Measurements from ENCODE around the gene OXLD1. TPM values are rescaled to one million over a fixed set of nuclear protein-coding genes. Genes with fewer than 3 reads are reported as not detected.

OXLD1 gene
- total RNA-seq, 1 donor from 2014 or later = 45.1 TPM

DNA sequence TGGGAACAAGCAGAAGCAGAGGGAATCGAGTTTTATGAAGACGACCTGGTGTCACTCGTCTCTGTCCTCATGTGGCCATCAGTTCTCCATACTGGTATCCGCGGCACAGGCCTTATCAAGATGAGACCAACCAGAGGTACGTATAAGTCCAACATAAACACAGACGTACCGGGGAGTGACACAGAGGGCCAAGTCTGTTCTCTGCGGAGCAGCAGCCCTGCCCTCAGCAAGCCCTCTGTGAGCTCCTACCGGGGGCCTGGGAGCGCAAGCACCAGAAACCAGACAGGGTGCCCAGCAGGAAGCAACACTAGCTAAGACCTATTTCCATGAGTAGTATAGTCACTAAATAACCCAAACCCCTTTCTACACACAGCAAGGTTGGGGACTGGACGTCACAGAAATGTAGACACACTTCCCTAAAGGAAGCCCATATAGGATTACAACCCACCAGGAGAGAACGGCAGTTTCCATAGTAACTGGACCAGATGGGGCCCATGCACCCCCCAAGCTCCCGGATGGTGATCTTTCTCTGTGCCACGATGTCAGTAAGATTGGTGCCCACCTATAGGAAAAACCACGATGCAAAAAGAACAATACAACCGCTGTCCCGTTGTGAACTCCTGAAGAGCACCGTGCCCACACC is 16.3 kb upstream of the OXLD1 start:
- peak; percentile 19 for DNase-seq

DNA sequence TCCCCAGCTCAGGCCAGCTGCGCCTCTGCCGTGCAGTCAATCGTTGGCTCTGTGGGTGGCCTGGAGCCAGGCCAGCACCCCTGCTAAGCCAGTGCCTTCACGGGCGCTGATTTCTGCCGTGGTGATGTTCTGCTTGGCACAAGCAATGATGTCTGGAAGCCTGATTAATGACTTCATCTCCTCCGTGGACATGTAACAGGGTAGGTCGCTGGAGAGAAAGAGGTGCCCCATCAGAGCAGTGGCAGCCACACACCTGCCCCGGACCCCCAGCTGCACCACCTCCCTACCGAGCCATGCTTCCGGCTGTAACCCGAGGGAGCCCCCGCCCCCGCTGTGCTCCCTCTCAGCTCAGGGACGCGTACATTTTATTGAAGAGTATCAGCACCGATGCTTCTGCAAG is 15.3 kb upstream of the OXLD1 start:
- DNase-seq = no peak

DNA sequence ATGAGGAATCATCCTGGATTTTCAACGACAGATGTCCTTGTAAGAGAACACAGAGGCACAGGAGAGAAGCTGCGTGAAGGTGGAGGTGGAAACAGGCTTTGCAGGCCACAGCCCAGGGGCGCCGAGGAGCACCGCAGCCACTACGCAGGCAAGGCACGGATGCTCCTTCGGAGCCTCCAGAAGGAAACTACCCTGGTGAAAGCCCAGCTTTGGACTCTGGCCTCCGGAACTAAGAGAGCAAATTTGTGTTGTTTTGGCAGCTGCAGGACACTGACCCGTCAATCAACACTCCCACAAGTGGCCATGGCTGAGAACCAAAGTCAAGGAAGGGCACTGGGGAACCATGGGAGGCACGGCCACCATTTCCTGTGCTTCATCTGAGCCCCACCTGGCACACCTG is 13.7 kb upstream of the OXLD1 start:
- no peak for DNase-seq

DNA sequence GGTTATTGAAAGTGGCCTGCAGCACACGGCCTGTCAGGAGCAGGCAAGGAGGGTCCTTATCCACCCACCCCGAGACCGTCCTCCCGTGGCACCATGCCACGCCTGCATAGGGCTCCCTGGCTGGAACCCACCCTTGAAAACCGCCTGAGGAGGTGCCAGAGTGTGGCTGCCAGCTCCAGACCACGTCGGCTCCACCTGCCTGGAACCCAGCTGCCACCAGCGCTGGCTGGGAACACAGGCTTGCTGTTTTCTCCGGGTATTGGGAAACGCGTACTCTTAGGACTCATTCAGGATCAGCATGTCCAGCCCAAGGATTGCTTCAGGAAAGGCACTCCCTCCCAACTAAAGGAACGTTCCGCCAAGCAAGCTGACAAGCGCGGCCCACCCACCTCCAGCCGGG is 10.5 kb upstream of the OXLD1 start:
- no peak for DNase-seq

DNA sequence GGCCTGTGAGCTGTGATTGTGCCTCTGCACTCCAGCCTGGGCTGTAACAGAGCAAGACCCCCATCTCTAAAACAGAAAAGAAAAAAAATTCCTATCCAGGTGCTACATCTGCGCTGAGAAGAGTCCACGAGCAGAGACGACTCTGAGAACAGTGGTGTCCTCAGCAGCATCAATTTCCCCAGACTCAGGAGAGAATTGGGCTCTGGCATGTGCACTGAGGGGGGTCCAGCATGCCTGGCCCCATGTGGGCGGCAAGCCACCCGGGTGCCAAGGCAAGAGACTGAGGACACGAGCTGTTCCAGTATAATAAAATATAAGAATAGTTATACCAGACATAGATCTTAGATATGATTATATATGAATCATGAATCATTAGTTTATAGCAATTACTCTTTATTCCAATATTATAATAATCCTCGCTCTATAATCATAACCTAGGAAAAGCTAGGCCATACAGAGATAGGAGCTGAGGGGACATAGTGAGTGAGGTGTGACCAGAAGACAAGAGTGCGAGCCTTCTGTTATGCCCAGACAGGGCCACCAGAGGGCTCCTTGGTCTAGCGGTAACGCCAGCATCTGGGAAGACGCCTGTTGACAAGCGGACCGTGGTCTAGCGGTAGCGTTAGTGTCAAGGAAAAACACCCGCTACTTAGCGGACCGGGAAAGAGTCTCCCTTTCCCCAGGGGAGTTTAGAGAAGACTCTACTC is 9.3 kb upstream of the OXLD1 start:
- peak; percentile 53 for DNase-seq

DNA sequence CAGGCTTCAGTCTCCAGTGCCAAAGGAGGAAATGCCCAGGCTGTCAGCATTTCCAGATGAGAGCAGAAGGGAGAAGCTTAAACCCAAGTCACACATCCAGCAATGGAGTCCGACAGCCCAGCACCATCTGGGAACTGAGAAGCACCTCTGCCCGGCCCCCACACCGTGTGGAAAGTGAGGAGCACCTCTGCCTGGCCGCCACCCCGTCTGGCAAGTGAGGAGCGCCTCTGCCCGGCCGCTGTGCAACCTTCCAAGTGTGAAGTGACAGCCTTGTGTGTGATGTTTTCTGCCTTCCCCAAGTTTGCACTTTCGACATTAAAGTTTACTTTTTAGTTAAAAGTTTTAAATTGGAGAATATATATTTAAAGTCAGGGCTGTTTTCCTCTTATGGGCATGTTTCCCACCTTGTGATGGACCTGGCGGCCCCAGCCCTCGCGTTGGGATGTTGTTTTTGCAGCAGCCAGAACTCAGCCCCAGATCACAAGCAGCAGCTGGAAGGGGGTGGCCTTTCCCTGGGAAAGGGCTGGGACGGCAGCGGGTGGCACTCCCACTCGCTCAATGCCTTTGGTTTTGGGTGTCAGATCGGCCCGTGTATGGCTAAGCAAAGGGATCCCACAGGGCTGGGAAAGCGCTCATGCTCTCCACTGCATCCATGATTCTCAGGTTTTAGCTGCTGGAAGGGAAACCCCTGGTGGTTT is 7.3 kb upstream of the OXLD1 start:
- DNase-seq = no peak

DNA sequence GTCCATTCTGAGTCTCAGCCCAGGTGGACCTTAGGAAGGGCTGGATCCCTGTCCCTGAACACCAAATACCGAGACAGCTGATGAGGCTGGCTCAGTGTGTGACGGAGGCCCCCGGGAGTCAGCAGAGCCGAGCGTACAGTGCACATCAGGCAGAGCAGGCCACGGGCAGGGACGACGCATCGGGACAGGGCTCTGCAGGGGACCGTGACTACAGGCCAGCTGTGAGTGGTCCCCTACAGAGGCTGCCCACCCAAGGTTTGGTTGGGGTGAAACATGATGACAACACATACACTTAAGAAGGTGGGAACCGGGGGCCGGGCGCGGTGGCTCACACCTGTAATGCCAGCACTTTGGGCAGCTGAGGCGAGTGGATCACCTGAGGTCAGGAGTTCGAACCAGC is 6.5 kb upstream of the OXLD1 start:
- no peak for DNase-seq

DNA sequence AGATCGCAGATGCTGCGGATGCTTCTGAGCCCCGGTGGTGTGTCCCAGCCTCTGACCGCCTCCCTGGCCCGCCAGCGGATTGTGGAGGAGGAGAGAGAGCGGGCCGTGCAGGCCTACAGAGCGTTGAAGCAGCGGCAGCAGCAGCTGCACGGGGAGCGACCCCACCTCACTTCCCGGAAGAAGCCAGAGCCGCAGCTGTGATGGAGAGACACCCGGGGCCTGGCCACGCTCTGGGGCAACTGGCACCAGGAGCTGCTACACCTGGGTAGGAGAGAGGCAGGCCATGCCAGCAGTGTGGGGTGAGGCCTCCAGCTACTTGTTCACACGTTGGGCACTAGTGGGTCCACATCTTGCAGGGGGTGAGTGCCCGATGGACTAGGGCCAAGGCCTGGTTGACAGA is 6.1 kb upstream of the OXLD1 start:
- no peak for DNase-seq

DNA sequence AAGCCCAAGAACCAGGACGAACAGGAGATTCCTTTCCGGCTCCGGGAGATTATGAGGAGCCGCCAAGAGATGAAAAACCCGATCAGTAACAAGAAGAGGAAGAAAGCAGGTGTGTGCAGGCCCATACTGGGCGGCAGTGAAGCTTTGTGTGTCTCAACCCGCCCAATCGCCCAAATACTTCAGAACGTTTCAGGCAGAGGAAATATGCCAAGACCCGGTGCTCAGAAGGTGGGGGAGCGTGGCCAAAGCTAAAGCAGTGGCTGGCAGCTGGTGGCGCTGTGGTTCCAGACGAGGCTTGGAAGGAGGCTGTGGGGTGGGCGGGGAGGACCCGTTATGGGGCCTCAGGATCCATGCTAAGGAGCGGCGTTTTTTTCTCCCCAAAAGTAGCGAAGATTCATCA is 1.3 kb upstream of the OXLD1 start:
- DNase-seq = peak; percentile 18

DNA sequence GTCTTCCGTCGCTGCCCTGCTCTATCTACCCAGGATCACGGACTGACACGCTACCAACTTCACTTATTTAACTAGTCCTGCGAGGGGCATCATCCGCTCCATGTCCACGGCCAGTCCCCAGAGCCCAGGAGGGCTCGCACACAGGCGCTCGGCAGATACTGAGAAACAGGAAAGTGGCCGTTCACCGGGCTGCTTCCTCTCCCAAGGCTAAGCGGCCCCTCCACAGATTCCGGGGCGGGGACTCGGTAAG is 388 bp downstream of the OXLD1 start:
- peak; percentile 62 for DNase-seq

DNA sequence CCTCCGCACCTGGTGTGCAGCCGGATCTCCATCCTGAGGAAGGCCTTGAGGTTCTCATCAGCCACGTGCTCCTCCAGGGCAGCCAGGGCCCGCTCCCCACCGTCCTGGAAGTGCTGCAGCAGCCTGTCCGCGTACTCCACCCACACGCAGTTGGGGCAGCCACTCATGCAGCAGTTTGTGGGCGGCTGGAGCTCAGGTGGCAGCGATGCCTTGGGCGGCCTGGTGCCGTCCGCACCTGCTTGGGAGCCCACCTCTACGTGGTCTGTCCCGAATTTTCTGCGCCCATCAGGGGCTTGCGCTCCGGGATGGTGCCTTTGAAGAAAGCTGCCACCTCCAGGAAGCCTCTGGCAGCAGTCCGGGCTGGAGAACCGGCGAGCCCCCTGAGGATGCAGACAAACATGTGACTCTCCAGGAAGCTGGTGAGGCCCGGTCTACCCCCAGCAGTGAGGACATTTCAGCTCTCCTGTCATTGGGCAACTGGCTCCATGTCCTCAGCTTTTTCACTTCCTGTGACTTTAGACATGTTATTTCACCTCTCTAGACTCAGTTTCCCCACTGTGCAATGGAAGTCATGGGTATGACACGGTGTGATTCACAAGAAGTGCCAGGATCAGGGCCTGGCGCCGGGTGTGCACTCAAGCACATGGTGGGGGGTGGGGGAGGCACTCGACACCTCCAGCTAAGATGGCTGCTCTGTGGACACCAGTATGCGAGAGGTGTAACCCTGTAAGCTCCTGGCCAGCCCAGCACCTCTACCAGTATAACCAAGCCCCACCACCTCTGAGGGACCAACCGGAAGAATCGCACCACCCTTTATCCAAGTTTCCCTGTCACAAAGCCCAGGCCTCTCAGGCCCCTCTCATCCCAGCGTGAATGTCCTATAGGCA is 957 bp downstream of the OXLD1 start:
- DNase-seq = peak; percentile 48

DNA sequence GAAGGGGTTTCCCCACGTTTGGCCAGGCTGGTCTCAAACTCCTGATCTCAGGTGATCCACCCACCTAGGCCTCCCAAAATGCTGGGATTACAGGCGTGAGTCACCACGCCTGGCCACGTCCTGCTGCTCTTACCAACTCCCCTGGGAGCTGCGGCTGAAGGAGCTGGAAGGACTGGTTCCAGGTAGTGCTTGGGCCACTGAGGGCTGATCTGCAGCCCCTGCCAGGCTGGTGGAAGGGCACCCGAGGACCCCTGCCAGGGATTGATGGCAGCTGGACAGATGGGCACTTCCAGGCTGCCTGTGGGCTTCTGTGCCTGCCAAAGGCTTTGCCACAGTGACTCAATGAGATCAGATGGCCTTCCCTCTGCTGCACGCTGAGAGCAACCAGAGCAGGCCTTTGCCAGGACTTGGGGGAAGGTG is 2.3 kb downstream of the OXLD1 start:
- DNase-seq = no peak

DNA sequence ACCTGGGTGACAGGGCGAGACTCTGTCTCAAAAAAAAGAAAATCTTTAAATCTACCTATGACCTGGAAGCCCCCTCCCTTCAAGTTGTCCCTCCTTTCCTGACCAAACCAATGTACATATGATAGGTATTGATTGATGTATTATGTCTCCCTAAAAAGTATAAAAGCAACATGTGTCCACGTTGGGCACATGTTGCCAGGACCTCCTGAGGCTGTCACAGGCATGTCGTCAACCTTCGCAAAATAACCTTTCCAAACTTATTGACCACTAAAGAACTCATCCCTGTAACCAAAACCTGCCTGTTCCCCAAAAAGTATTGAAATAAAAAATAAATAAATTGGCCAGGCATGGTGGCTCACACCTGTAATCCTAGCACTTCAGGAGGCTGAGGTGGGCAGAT is 4.4 kb downstream of the OXLD1 start:
- no peak for DNase-seq

DNA sequence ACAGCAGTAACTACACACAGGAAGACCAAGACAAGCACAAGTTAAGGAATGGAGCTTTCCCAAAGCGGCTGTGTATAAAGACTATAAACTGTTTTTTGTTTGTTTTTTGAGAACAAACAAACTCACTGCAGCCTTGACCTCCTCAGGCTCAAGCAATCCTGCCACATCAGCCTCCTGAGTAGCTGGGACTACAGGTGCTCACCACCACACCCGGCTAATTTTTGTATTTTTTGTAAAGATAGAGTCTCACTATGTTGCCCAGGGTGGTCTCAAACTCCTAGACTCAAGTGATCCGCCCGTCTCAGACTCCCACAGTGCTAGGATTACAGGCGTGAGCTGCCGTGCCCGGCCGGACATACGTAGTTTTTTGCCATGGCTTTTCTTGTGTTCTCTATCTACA is 6.0 kb downstream of the OXLD1 start:
- DNase-seq = no peak

DNA sequence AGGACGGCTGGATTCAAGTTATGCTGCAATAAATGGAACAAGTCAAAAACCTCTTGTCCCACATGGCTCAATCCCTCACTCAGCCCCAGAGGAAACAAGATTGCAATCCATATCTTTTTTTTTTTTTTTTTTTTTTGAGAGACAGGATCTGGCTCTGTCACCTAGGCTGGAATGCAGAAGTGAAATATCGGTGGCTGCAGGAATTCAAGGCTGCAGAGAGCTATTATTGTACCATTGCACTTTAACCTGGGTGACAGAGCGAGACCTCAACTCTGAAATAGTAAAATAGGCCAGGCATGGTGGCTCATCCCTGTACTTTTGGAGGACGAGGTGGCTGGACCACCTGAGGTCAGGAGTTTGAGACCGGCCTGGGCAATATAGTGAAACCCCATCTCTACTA is 7.4 kb downstream of the OXLD1 start:
- DNase-seq = no peak

DNA sequence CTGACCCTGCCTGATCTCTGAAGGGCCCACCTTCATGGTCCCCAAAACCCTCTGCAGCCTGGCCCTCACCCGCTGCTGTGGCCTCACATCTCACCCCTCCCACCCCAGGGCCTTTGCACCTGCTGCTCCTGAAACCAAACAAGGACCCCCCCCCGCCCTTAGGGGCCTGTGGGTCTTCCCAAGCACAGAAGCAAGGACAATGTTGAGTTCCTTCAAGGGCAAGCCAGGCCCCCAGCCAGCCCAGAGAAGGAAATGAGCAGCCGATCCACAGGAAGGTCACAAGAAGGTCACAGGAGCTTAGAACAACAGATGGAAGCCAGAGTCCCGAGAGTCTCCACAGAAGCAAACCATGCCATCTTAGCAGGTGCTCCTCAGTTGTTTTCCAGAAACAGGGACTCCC is 9.6 kb downstream of the OXLD1 start:
- peak; percentile 75 for DNase-seq

DNA sequence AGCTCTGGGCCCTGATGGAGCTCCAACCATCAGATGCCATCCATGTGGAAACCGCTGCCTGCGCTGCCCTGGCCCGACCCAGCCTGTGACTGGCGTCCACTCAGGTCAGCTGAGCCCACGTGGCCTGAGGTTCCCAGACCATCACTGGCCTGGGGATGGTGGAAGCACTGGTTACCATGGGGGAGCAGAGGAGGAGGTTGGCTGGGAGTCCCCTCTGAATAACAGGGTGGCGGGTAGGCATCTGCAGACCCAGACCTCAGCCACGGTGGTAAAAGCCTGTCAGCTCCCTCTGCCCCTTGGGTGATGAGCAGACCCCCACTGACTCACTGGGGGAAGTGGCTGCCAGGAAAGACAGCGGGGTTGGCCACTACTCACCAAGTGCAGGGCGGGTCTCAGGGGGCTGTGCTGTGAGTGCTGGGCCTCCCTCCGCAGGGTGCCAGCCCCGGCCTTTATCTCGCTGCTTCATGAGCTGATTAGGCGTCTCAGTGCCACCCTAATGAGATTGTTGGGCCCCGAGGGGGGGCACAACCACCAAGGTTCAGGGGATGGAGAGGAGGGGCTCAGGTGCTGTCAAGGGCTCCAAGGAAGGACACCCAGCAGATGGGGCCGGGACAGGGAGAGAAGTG is 10.2 kb downstream of the OXLD1 start, which contains the start of gene PDE6G:
Gene PDE6G (minus strand): TSS at position 425 of the 626 bp plus-strand sequence. CDS start 3,237 bp downstream, outside the sequence.
- DNase-seq = no peak

DNA sequence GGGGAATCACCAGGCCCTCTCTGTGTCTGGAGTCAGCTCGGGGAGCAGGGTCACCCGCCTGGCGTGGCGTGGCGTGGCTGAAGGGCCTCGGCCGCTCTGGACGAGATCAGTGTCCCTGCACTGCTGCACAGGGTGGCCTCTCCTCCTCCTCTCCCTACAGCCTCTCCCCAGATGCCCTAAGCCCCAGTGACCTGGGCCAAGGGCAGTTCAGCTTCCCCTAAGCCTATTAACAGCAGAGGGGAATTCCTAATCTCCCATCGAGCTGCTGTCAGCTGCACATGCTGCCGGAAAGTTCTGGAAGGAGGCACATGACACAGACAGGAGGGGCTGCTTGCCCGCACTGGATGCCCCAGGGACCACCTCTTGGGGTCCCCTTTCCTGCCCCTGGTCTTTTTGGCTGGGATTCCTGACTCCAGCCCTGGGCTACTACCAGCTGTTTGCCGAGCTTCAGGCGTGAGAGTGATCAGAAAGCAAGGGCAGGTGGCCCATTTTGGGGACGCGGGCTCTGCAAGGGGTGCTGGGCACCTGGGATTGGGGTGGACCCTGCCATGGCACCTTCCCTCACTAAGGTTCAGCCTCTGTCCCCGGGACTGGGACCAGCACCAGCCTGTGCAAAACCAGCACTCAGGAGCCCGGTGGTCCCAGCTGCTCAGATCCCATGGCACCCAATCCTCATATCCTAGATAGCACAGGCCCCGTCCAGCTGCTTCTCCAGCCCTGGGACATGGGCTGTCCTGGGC is 10.9 kb downstream of the OXLD1 start:
- DNase-seq = no peak

DNA sequence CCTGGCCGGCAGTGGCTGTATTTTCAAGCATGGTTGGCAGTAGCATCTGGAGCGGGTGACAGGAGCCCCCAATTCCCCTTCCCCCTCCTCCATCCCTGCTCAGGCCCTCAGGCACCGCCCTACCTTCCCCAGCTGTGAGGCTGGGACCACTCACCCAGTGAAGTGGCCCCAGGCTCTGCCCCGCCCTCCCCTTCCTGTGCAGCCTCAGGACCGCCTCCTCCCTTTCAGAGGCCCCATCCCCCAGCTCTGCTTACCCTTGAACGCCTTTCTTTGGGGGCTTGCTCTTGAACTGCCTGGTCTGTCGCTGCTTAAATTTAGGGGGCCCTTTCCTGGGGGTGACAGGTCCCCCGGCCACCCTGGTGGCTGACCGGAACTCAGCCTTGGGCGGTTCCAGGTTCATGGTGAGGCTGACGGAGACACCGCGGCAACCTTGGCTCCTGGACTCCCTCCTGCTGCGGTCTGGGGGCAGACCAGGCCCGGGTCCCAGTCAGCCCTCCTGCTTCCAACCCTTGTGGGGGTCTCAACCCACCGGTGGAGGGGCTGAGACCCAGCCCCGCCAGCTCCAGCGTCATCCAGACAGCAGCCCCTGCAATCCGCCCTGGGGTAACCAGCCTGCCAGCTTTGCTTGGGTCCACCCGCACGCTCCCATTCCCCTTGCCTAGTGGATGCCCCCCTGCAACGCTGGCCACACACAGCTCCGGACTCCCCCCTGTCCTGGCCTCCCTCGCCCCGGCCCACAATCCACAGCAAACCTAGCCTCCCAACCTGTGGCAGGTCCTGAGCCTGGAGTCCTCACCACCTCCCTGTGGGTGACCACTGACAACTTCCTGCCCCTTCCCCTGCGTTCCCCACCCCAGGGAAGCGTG is 13.3 kb downstream of the OXLD1 start:
- no peak for DNase-seq

DNA sequence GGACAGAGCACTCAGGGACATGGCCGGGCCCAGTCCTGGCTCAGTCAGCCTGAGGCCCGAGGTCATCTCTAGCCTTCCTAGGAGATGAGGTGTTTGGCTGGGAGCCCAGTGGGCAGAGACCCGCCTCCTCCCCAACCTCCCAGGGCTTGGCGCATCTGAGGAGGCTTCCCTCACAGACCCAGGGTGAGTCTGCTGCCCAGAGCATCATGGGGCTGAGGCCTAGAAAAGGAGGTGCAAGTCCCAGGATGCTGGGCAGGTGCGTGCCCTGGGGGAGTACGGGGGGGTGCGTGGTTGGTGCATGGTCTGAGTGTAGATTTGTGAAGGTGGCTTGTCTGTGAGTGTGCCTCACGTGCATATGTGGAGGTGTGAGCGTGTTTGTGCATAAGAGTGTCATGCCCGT is 14.7 kb downstream of the OXLD1 start:
- DNase-seq = no peak

DNA sequence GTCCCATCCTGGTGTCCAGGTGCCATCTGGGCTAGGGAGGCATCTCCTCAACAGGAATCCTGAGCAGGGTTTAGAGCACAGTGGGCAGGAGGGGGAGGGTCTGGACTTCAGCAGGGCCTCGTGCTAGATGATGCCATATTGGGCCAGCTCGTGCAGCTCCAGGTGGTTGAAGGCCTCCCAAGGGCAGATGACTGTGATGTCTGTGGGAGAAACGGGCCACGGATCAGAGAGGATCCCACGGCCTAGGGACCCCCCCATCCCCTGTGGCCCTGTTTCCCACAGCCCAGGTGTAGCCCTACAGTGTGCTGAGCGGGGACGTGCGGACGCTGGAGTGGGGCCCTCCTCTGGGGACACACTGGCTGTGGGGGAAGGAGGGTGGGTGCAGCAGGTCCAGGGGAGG is 15.5 kb downstream of the OXLD1 start:
- no peak for DNase-seq

Measured in dermis blood vessel endothelial cell (primary cell).